RWPE2 (cell line): ENCODE data around the gene STK4.

Experiments
- ATAC-seq: fragments of 200-7000 bp; cut with Tn5 transposase; 3 replicates; pipeline ENCODE4 v1.9.1; 2021; ENCODE audit warnings: low read depth
- DNase-seq: peaks from one replicate; pipeline ENCODE4 v3.0.0-alpha.2; 2020; ENCODE audit warnings: low spot score
- H3K27ac ChIP-seq: fragments of 450-650 bp; 2 replicates; pipeline ENCODE4 v1.5.1; 2017; ENCODE audit warnings: mild to moderate bottlenecking; ENCODE audit not compliant: poor library complexity, severe bottlenecking
- H3K27me3 ChIP-seq: fragments of 250-450 bp; sonication (Bioruptor Pico); 2 replicates; pipeline ENCODE4 v1.5.1; 2021; ENCODE audit warnings: mild to moderate bottlenecking, moderate library complexity; ENCODE audit not compliant: insufficient read depth, poor library complexity, severe bottlenecking
- H3K36me3 ChIP-seq: fragments of 250-450 bp; sonication (Bioruptor Pico); 2 replicates; pipeline ENCODE4 v1.5.1; 2020; ENCODE audit warnings: low read depth, mild to moderate bottlenecking, moderate library complexity
- H3K4me1 ChIP-seq: fragments of 250-450 bp; sonication (Bioruptor Pico); 2 replicates; pipeline ENCODE4 v1.5.1; 2021; ENCODE audit warnings: mild to moderate bottlenecking, moderate library complexity; ENCODE audit not compliant: insufficient read depth, poor library complexity, severe bottlenecking
- H3K4me3 ChIP-seq: fragments of 250-450 bp; sonication (Bioruptor Pico); 2 replicates; pipeline ENCODE4 v1.5.1; 2021; ENCODE audit warnings: mild to moderate bottlenecking, moderate library complexity; ENCODE audit not compliant: severe bottlenecking
- H3K9me3 ChIP-seq: fragments of 250-450 bp; sonication (Bioruptor Pico); 2 replicates; pipeline ENCODE4 v1.5.1; 2021; ENCODE audit warnings: mild to moderate bottlenecking, moderate library complexity; ENCODE audit not compliant: severe bottlenecking
- TF ChIP-seq, protein P1 (sequence below): fragments of 450-650 bp; IDR thresholded peaks from one replicate; pipeline ENCODE4 v1.5.1; 2017; ENCODE audit warnings: mild to moderate bottlenecking, moderate library complexity; ENCODE audit not compliant: poor library complexity, severe bottlenecking

The STK4 gene

DNA sequence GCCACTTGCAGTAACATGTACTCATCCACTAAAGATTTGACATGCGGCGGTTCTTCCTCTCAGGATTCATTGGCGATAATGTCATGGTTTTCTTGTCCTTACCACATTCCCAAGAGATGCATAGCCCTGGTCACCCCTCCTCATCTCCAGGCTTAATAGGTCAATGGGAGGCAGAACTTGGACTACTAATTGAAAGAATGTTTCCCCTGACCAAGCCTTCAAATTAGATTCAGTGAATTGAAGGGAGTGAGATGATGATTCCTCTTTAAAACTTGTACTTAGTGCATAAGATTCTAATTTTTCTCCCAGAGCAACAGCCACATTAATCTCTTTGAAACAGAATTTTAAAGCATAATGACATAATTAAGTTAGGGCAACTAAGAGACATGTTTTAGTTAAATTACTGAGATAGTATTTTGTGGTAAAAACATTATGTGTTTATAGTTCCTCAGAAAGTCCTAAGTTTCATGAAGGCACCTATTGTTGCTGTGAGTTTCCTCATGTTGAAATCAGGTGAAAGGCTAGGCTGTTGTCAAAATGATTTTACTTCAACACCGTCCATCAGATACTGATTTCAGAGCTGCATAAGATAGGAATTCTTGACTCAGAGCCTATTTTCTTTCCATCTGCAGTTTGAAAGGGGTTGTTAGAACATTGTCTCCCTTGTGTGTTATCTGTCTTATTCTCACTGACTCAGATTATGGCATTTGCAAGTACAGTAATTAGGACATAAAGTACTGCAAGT lies 48.5 kb downstream of the STK4 start:
- TF ChIP-seq, protein P1, sequence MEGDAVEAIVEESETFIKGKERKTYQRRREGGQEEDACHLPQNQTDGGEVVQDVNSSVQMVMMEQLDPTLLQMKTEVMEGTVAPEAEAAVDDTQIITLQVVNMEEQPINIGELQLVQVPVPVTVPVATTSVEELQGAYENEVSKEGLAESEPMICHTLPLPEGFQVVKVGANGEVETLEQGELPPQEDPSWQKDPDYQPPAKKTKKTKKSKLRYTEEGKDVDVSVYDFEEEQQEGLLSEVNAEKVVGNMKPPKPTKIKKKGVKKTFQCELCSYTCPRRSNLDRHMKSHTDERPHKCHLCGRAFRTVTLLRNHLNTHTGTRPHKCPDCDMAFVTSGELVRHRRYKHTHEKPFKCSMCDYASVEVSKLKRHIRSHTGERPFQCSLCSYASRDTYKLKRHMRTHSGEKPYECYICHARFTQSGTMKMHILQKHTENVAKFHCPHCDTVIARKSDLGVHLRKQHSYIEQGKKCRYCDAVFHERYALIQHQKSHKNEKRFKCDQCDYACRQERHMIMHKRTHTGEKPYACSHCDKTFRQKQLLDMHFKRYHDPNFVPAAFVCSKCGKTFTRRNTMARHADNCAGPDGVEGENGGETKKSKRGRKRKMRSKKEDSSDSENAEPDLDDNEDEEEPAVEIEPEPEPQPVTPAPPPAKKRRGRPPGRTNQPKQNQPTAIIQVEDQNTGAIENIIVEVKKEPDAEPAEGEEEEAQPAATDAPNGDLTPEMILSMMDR: no peak
- H3K4me3 ChIP-seq: no peak overlapping the region
- DNase-seq: no peak
- peaks cover 60% of the 10 kb centered on the region for H3K4me1 ChIP-seq
- H3K9me3 ChIP-seq: no peaks in the 10 kb centered on the region
- ATAC-seq: peak; percentile 30
- peaks cover 60% of the 10 kb centered on the region for H3K36me3 ChIP-seq
- H3K27ac ChIP-seq: peak overlapping the region; percentile 79
- H3K27me3 ChIP-seq: no peaks in the 10 kb centered on the region

GRCh38 chr20:45016089-45016671 lies 49.9 kb downstream of the STK4 start:
- no peaks in the 10 kb centered on the region for H3K27me3 ChIP-seq
- ATAC-seq (no peak), DNase-seq (no peak)
- peaks cover 55% of the 10 kb centered on the region for H3K4me1 ChIP-seq
- peaks cover 65% of the 10 kb centered on the region for H3K36me3 ChIP-seq
- no peak overlapping the region for H3K4me3 ChIP-seq
- no peaks in the 10 kb centered on the region for H3K9me3 ChIP-seq
- TF ChIP-seq, protein P1: no peak
- peak overlapping the region; percentile 79 for H3K27ac ChIP-seq

DNA sequence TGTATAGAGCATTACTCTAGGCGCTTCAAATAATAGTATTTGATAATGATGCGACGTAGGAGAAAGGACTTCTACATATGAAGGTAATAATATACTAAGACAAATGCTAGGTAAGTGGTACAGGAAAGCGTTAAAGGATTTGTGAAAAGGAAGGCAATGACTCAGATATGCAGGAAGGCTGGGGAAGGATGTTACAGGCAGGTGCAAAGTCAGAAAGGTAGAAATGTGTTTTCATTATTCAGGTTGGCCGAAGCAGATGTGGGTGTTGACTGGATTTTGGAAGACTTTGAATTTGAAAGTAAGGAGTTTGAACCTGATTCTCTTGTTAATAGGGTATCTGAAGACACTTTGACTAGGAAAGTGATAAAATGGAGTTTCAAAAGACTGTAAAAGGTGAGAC lies 51.0 kb downstream of the STK4 start:
- H3K36me3 ChIP-seq: peaks cover 70% of the 10 kb centered on the region
- no peaks in the 10 kb centered on the region for H3K27me3 ChIP-seq
- H3K4me3 ChIP-seq: no peak overlapping the region
- peaks cover 50% of the 10 kb centered on the region for H3K4me1 ChIP-seq
- DNase-seq (no peak), ATAC-seq (no peak)
- no peak overlapping the region for H3K27ac ChIP-seq
- no peaks in the 10 kb centered on the region for H3K9me3 ChIP-seq
- TF ChIP-seq, protein P1: no peak

DNA sequence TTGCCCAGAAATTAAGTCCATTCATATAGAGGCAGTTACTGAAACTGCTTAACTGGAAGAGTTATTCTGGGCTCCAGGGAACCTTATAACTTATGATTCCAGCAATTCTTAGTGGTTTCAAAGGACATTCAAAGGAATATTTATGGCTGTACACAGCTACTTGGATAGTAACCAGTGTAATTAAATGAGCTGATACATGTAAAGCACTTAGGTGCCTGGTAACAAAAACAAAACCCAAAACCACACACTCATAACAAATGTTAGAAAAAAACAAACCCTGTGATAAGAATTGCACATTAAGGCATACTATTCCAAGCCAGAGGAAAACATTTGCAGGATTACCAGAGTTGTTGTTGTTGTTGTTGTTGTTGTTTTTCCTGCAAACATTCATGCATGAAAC lies 51.5 kb downstream of the STK4 start:
- no peak overlapping the region for H3K27ac ChIP-seq
- no peaks in the 10 kb centered on the region for H3K27me3 ChIP-seq
- ATAC-seq (no peak), DNase-seq (no peak)
- H3K4me1 ChIP-seq: peaks cover 46% of the 10 kb centered on the region
- peaks cover 73% of the 10 kb centered on the region for H3K36me3 ChIP-seq
- H3K9me3 ChIP-seq: no peaks in the 10 kb centered on the region
- H3K4me3 ChIP-seq: no peak overlapping the region
- TF ChIP-seq, protein P1: no peak
